Naive B cell (primary cell): ENCODE results near the gene HPS6. TPM values are rescaled to one million over a fixed set of nuclear protein-coding genes. Genes with fewer than 3 reads are reported as not detected.

ENCODE experiments used
- ATAC-seq, 2 donors: fragments of 150-1000 bp; cut with Tn5 transposase; 2 replicates each; pipeline ENCODE4 v1.10.0; 2021; ENCODE audit warnings: low read depth in 2 of 2, mild to moderate bottlenecking in 2 of 2, moderate library complexity in 2 of 2
- DNase-seq: peaks from one replicate; pipeline ENCODE4 v3.0.0; 2022
- H3K27ac Mint-ChIP-seq, 6 donors: one replicate each; pipeline ENCODE4 v1.8.0; 2020 to 2022; ENCODE audit warnings: mild to moderate bottlenecking in 6 of 6, mixed read lengths in 6 of 6, moderate library complexity in 5 of 6, inconsistent platforms in 2 of 6
- H3K27me3 Mint-ChIP-seq, 3 donors: one replicate each; pipeline ENCODE4 v1.8.0; 2021 to 2022; ENCODE audit warnings: mixed read lengths in 3 of 3, mild to moderate bottlenecking in 1 of 3
- H3K36me3 Mint-ChIP-seq, 2 donors: one replicate each; pipeline ENCODE4 v1.8.0; 2020 to 2022; ENCODE audit warnings: mixed read lengths in 2 of 2, inconsistent platforms in 1 of 2, mild to moderate bottlenecking in 1 of 2
- H3K4me1 Mint-ChIP-seq, 3 donors: one replicate each; pipeline ENCODE4 v1.8.0; 2020 to 2022; ENCODE audit warnings: mixed read lengths in 3 of 3, inconsistent platforms in 1 of 3, mild to moderate bottlenecking in 1 of 3, moderate library complexity in 1 of 3
- H3K4me3 Mint-ChIP-seq, 8 donors: one replicate each; pipeline ENCODE4 v1.8.0; 2020 to 2022; ENCODE audit warnings: mild to moderate bottlenecking in 8 of 8, mixed read lengths in 8 of 8, moderate library complexity in 8 of 8, inconsistent platforms in 2 of 8
- H3K9me3 Mint-ChIP-seq, 7 donors: one replicate each; pipeline ENCODE4 v1.8.0; 2020 to 2022; ENCODE audit warnings: mixed read lengths in 7 of 7, mild to moderate bottlenecking in 5 of 7, inconsistent platforms in 2 of 7, moderate library complexity in 1 of 7
- polyA plus RNA-seq, 6 donors: library from polyadenylated mRNA; unstranded; fragments of 300-500 nt; fragmentation: Illumina TruSeq; gene quantifications; one replicate each; pipeline ENCODE4 v1.2.3, GENCODE V29; 2021; ENCODE audit warnings: low read depth in 6 of 6

The HPS6 gene
- polyA plus RNA-seq, 6 donors from 2014 or later, result 16.3 to 31.9 (median 21.2) TPM

DNA sequence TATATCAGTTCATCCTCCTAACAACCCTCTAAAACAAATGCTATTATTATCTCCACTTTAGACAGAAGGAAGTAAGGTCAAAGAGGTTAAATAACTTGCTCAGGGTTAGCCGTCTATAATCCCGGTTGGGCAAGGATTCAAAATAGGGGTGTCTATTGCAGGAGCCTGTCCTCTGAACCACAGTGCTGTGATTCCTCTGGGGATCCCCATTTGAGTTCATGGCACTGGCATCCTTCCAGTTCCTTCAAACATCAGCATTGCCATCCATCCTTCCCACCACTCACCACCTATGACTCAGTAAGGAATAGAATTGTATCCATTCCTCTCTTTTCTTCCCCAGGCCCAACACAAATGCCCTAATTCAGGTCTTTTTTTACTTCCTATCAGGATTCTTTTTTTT, 25.6 kb downstream of the HPS6 start:
- Mint-ChIP-seq H3K27ac (peak overlapping the region in 2 of 6 donors; percentile 14 to 52), H3K4me1 (no peaks in the 10 kb centered on the region), H3K4me3 (peak overlapping the region in 1 of 8 donors; percentile 66), H3K36me3 (no peaks in the 10 kb centered on the region), H3K27me3 (no peaks in the 10 kb centered on the region), H3K9me3 (no peaks in the 10 kb centered on the region)
- ATAC-seq, result no peak
- DNase-seq, result no peak

DNA sequence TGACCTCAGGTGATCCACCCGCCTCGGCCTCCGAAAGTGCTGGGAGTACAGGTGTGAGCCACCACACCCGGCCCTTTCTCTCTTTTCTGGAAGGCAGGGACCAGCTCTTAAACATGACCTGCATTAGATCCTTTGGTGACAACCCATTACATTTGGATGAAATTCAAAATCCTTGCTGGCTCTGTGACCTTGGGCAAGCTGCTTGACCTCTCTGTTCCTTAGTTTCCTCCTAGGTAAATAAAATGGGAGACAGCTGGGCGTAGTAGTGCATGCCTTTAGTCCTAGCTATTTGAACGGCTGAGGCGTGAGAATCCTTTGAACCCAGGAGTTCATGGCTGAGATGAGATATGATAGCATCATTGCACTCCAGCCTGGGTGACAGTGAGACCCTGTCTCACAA, 31.3 kb downstream of the HPS6 start:
- Mint-ChIP-seq H3K9me3 (no peaks in the 10 kb centered on the region), H3K27ac (no peak overlapping the region), H3K4me3 (no peak overlapping the region), H3K4me1 (no peaks in the 10 kb centered on the region), H3K27me3 (no peaks in the 10 kb centered on the region), H3K36me3 (no peaks in the 10 kb centered on the region)
- DNase-seq (no peak), ATAC-seq (no peak)

DNA sequence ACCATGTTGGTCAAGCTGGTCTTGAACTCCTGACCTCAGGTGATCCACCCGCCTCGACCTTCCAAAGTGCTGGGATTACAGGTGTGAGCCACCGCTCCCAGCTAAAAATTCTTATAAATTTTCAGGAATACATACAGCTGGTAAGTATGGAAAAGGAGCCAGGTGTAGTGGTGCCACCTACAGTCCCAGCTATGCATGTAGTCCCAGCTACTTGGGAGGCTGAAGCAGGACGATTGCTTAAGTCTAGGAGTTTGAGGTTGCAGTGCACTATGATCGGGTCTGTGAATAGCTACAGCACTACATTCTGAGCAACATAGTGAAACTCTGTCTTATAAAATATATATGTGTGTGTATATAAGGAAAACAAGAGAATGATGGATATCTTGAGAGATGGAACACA, 36.0 kb downstream of the HPS6 start:
- no peak for ATAC-seq
- Mint-ChIP-seq H3K4me3 (no peak overlapping the region), H3K36me3 (no peaks in the 10 kb centered on the region), H3K27me3 (no peaks in the 10 kb centered on the region), H3K27ac (peak overlapping the region in 1 of 6 donors; percentile 44), H3K4me1 (peaks cover 8 to 13% (median 10%) of the 10 kb centered on the region in 3 donors), H3K9me3 (no peaks in the 10 kb centered on the region)
- DNase-seq, result no peak

DNA sequence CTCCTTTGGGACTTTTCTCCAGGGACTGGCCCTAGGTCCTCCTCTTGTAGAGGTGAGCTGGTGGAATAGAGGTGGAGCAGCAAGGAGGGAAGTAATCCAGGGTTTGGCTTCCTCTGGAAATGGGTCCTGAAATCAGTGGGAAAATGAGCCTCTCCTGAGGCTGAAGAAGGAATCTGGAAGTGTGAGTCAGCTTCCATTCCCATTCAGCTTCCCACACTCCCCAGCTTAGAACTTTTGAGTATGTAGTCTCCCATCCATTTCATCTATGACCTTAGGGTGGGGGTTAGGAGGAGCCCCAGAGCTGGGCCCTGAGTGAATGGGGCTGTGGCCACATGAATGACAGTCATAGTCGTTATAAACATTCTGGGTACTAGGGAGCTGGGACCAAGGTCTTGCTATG, 37.3 kb downstream of the HPS6 start:
- no peak overlapping the region for H3K27ac Mint-ChIP-seq

DNA sequence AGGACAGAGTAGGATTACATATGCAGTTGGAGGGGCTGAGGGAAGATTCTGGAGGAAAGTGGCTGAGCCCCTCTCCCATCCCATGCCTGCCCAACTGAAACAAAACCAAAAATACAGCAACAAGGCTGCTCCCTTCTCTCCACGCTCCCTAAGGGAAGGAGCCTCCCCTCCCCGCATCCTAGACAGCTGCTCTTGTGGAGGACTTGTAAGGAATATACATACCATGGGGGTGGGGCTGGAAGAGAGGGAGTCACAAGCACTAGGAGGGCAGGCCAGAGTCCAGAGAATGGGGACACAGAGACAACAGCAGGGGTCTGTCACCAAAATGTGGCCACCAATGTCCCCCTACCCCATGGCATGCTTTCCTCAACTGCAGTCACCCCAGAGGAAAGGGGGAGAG, 41.8 kb downstream of the HPS6 start:
- Mint-ChIP-seq H3K27me3 (no peaks in the 10 kb centered on the region), H3K4me3 (no peak overlapping the region), H3K4me1 (peaks cover 13 to 19% (median 15%) of the 10 kb centered on the region in 3 donors), H3K36me3 (peaks cover 13 to 15% of the 10 kb centered on the region in 2 donors), H3K27ac (peak overlapping the region in 1 of 6 donors; percentile 72), H3K9me3 (no peaks in the 10 kb centered on the region)
- no peak for DNase-seq
- no peak for ATAC-seq

More for the DNA sequence above, 37.3 kb downstream of the HPS6 start:
- Mint-ChIP-seq H3K27me3 (no peaks in the 10 kb centered on the region), H3K36me3 (no peaks in the 10 kb centered on the region), H3K4me3 (no peak overlapping the region), H3K9me3 (no peaks in the 10 kb centered on the region), H3K4me1 (peaks cover 8 to 14% (median 11%) of the 10 kb centered on the region in 3 donors)
- no peak for DNase-seq
- ATAC-seq, result no peak

DNA sequence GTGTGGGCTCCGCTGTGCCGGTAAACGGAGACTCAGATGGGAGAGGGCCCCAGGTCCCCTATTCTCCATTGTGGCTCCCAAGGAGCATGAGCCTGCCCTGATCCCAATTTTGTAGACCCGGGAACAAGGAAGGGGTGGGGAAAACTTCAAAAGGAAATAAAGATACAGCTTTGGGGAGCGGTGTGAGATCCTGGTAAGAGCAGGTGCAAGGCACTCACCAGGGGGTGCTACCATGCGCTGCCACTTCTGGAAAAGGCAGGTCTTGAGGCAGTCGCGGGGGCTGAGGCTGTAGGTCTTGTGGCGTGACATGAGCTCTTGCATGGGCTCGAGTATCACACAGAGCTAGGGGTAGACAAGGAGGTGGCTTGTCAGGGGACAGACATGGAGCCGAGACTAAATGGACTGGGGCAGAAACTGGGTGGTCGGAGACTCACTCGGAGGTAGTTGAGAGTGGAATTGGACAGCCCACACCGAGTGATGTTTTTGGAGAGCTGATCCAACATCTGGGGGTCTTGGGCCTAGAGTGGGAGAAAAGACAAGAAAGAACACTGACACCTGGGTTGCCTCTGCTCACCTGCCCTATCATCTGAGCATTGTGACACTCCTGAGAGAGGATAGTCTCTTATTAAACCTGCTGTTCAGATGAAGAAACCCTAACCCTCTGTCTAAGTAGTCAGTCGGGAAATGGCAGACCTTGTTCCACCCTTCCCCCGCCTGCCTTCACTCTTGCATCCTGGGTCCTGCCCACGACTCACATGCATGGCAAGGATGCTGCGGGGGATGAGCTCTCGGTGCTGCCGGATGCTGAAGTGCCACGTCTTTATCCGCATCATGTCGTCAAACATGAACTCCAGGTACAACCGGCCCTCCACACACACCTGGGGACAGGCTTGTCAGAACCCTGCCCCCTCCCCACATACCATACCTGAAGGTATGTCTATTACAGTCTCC, 44.3 kb downstream of the HPS6 start:
- peaks cover 13 to 15% of the 10 kb centered on the region in 2 donors for H3K36me3 Mint-ChIP-seq
- peak overlapping the region in 2 of 8 donors; percentile 43 to 45 for H3K4me3 Mint-ChIP-seq
- H3K27me3 Mint-ChIP-seq, result no peaks in the 10 kb centered on the region
- H3K4me1 Mint-ChIP-seq, result peaks cover 31 to 33% (median 32%) of the 10 kb centered on the region in 3 donors
- ATAC-seq, result no peak
- H3K27ac Mint-ChIP-seq, result peak overlapping the region in 3 of 6 donors; percentile 26 to 88 (median 75)
- no peak for DNase-seq
- no peaks in the 10 kb centered on the region for H3K9me3 Mint-ChIP-seq

DNA sequence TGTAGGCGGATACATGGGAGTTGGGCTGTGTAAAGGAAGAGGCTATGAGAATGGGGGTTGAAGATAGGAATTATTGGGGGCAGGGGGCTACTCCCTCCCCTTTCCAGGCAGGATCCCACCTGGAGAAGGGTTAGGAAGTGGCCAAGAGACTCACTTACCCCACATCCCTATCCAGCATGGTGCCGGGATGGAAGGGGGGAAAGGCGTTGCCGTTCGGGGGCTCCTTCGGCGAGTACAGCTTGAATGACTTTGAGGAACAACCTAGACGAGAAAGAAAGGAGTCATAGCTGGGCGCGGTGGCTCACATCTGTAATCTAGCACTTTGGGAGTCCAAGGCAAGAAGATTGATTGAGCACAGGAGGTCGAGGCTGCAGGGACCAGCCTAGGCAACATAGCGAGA, 46.1 kb downstream of the HPS6 start:
- Mint-ChIP-seq H3K27me3 (no peaks in the 10 kb centered on the region), H3K36me3 (peaks cover 13 to 15% of the 10 kb centered on the region in 2 donors), H3K4me1 (peaks cover 35 to 38% (median 38%) of the 10 kb centered on the region in 3 donors), H3K9me3 (no peaks in the 10 kb centered on the region), H3K4me3 (peak overlapping the region in 1 of 8 donors; percentile 12), H3K27ac (peak overlapping the region in 1 of 6 donors; percentile 84)
- ATAC-seq (no peak), DNase-seq (no peak)

DNA sequence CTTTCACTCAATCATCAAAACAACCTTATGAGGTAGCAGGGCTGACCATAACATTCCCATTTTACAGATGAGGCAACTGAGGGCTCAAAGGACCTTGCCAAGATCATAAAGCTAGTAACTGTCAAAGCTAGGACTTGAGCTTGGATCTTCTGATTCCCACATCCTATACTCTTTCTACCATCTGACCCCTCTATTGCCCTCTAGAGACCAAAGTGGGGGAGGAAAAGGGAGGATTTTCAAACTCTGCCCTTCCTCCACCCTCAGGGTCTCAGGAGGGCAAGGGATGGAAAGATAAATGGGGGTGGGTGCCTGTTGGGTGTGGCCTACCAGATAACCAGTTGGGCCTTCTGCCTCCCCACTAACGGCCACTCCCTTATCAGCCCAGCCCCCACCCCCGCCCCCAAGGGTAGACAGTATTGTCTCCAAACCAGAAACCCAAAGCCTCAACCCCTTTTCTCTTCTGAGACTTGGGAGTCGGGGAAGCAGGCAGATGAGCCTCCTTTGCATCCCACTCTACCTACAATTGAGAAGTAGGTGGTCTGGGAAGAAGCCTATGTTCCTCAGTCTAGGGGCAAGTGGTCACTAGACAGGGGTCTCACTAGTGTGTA, 47.2 kb downstream of the HPS6 start:
- Mint-ChIP-seq H3K4me1 (peaks cover 44 to 48% (median 48%) of the 10 kb centered on the region in 3 donors), H3K9me3 (no peaks in the 10 kb centered on the region), H3K36me3 (peaks cover 13 to 15% of the 10 kb centered on the region in 2 donors), H3K4me3 (peak overlapping the region in 1 of 8 donors; percentile 33), H3K27me3 (no peaks in the 10 kb centered on the region), H3K27ac (peak overlapping the region in 3 of 6 donors; percentile 7 to 38 (median 34))
- no peak for ATAC-seq
- DNase-seq, result no peak

DNA sequence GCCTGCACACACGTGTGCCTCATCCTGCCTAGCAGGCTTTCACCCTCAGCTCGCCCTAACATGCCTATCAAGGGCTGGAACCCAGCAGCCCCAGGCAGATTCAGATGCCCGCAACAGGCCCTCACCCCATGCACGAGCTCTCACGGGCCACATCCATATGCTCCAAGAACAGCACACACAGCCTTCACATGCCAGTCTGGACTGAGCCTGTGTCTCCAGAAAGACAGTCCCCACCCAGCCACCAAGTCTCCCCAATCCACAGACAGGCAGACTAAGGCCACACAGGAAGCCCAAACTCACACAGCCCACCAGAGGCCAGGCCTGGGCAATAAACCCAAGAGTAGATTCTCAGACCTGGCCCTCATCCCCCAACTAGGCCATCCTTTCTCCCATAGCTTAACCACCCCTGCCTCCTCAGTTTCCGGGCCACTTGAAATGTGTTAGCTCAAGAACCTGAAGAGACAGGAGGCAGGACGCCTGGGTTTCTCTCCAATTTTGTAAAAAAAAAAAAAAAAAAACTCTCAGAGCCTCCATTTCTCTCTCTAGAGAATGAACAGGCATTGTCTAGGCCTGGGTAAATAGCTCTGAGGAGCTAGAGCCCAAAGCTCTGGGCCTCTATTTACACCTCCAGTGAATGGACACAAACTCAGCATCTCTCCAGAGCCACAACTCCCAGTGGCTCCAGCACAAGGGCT, 48.3 kb downstream of the HPS6 start:
- H3K36me3 Mint-ChIP-seq, result peaks cover 13 to 15% of the 10 kb centered on the region in 2 donors
- H3K4me1 Mint-ChIP-seq, result peaks cover 53 to 59% (median 59%) of the 10 kb centered on the region in 3 donors
- H3K27me3 Mint-ChIP-seq, result no peaks in the 10 kb centered on the region
- no peak for ATAC-seq
- DNase-seq, result no peak
- H3K4me3 Mint-ChIP-seq, result peak overlapping the region; percentile 62 to 92 (median 83)
- no peaks in the 10 kb centered on the region for H3K9me3 Mint-ChIP-seq
- peak overlapping the region in 5 of 6 donors; percentile 28 to 79 (median 54) for H3K27ac Mint-ChIP-seq

DNA sequence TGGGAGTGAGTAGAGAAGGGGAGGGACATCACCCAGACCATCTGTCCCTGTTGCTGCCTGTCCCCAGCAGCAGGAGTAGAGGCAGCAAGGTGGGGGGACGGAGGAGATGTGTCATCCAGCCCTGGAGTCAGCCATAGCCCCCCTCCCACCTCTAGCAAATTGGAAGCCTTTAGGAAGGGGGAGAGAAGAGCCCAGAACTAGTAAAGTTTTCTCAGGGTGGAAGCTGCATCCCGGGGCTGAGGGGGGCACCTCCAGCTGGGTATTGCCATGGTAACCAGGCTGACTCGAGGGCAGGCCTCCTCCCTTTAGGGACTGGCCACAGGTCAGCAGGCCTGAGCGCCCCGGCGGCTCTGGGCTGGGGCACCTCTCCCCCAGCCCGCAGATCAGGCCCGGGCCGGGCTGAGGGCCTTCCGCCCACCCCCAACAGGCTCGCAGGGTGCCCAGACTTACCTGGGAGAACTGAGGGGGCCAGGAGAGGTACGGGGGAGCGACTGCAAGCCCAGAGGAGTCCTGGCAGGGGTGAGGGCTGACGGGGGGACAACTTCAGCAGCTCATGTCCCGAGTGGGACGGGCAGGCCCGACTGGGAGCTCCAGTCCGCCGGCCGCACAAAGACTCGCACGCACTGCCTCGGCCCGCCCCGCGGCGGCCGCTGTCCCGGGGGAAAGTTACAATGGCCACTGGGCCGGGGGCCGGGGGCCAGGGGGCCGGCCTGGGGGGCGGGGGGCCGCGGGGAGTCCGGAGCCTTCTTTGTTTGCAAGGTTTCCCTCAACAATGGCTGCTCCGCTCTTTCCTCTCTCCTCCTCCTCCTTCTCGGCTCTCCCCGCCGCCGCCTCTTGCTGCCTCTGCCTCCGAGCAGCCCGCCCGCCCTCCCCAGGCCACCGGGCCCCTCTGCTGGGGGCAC, 49.1 kb downstream of the HPS6 start:
- peak; percentile 8 to 12 for ATAC-seq
- no peaks in the 10 kb centered on the region for H3K9me3 Mint-ChIP-seq
- peaks cover 10 to 12% of the 10 kb centered on the region in 2 donors for H3K36me3 Mint-ChIP-seq
- no peak for DNase-seq
- no peaks in the 10 kb centered on the region for H3K27me3 Mint-ChIP-seq
- peaks cover 58 to 67% (median 67%) of the 10 kb centered on the region in 3 donors for H3K4me1 Mint-ChIP-seq
- H3K4me3 Mint-ChIP-seq, result peak overlapping the region; percentile 85 to 98 (median 92)
- peak overlapping the region in 4 of 6 donors; percentile 54 to 89 (median 66) for H3K27ac Mint-ChIP-seq

DNA sequence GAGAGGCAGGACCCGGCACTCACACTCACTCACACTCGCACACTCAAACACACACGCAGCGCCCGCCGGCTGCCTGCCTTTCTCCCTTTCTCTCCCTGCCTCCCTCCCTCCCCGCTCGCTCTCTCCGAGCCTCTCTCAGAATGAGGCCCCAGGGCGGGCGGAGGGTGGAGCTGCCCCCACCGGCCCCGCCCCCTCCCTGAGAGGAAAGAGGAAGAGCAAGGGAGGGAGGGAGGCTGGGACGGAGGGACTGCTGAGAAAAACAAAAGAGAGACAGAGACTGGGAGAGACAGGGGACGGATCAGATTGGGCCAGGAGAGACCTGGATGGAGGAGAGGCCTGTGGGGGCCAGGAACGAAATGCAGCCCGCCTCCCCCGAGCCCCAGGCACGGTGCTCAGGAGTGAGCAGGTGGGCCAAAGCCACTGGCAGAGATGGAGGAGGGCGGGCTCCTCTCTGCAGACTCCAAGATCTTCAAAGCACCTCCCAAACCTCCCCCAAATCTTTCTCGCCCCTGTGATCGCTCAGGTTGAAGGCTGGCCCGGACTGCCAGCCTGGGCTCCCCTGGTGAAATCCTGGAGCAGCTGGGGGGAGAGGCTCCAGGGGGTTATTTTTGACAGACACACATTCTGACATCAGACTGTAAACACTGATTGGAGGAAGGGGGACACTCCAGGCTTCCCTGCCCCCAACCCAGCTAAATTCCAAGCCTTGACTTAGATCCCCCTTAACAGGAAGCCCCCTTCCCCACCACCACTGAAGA, 49.9 kb downstream of the HPS6 start:
- Mint-ChIP-seq H3K27ac (peak overlapping the region; percentile 26 to 97 (median 92)), H3K4me1 (peaks cover 60 to 74% (median 72%) of the 10 kb centered on the region in 3 donors), H3K4me3 (peak overlapping the region; percentile 85 to 98 (median 92)), H3K36me3 (peaks cover 2 to 4% of the 10 kb centered on the region in 2 donors), H3K27me3 (no peaks in the 10 kb centered on the region), H3K9me3 (no peaks in the 10 kb centered on the region)
- ATAC-seq (peak; percentile 75 to 78), DNase-seq (peak; percentile 71)

DNA sequence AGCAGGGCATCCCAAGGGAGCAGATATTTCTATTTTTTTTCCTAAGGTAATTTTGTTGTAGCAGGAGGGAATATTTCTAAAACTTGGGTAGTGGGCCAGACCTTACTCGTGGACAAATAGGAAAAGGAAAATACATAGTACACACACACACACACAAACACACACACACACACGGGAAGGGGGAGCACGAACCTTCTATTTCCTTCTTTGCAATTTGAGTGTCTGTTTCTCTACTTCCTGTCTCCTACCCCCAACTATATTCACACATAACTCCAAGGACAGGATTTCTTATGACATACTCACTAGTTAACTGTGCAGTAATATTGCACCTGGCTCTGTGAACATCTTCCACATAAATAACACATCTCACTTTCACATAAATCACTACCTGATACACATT, 50.6 kb downstream of the HPS6 start:
- no peak for ATAC-seq
- Mint-ChIP-seq H3K27me3 (no peaks in the 10 kb centered on the region), H3K4me1 (peaks cover 61 to 75% (median 72%) of the 10 kb centered on the region in 3 donors), H3K36me3 (no peaks in the 10 kb centered on the region), H3K27ac (peak overlapping the region; percentile 44 to 97 (median 85)), H3K9me3 (no peaks in the 10 kb centered on the region), H3K4me3 (peak overlapping the region; percentile 75 to 98 (median 92))
- no peak for DNase-seq
